Activated naive CD4-positive, alpha-beta T cell treated with anti-CD3 and anti-CD28 coated beads, Interleukin-2, amount 10 ng/mL, durations not matched to agents 7 days and 5 days (primary cell): ENCODE measurements around the gene PAM16.

Experiments used
- CTCF ChIA-PET: fragments of 350-600 bp; sonication (Branson Sonifier 250); formaldehyde crosslinking; loops from one replicate; lab custom pipeline; 2021; ENCODE audit warnings: antibody characterized with exemption; lab: Charles Lee
- DNase-seq: peaks from one replicate; pipeline ENCODE4 v3.0.0-alpha.2; 2020
- H3K27ac Mint-ChIP-seq: one replicate; pipeline ENCODE4 v1.8.0; 2021; ENCODE audit warnings: mild to moderate bottlenecking, moderate library complexity, mixed read lengths
- H3K27me3 Mint-ChIP-seq: one replicate; pipeline ENCODE4 v1.8.0; 2021; ENCODE audit warnings: mild to moderate bottlenecking, mixed read lengths
- H3K36me3 Mint-ChIP-seq: one replicate; pipeline ENCODE4 v1.8.0; 2021; ENCODE audit warnings: mixed read lengths
- H3K4me1 Mint-ChIP-seq: one replicate; pipeline ENCODE4 v1.8.0; 2021; ENCODE audit warnings: mixed read lengths
- H3K4me3 Mint-ChIP-seq: one replicate; pipeline ENCODE4 v1.8.0; 2021; ENCODE audit warnings: mild to moderate bottlenecking, moderate library complexity, mixed read lengths
- H3K9me3 Mint-ChIP-seq: one replicate; pipeline ENCODE4 v1.8.0; 2021; ENCODE audit warnings: mixed read lengths

Gene PAM16

GRCh38 chr16:4358831-4359561, 7.9 kb upstream of the PAM16 start:
- CTCF ChIA-PET = interaction anchor here (0.6 to 2.1 kb wide), 7 partner anchors 14 to 525 kb away, joined by 3 to 6 read pairs (median 3); no protein-coding TSS in a partner anchor
- no peak overlapping the region for H3K4me3 Mint-ChIP-seq
- H3K9me3 Mint-ChIP-seq = no peaks in the 10 kb centered on the region
- no peaks in the 10 kb centered on the region for H3K27me3 Mint-ChIP-seq
- peak overlapping the region; percentile 45 for H3K27ac Mint-ChIP-seq
- DNase-seq = peak; percentile 73
- peaks cover 36% of the 10 kb centered on the region for H3K36me3 Mint-ChIP-seq
- no peaks in the 10 kb centered on the region for H3K4me1 Mint-ChIP-seq

DNA sequence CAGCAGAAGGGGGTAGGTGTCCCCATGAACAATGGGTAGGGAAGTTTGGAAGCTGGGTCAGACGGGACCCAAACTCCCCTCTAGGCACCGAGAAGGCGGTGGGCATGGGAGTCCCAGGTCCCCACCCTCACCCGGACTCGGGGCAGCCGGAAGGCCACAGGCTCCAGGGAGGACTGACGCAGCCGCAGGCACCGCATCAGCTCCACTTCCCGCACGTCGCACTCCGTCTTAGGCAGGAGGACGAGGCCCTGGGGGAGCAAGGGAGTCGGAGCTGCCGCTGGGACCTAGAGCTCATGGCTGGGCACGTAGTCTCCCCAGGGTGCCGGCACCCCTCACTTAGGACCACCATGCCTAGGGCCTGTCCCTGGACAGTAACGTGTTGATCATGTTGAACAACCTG, 7.1 kb upstream of the PAM16 start:
- Mint-ChIP-seq H3K9me3 (no peaks in the 10 kb centered on the region), H3K4me3 (no peak overlapping the region), H3K27ac (no peak overlapping the region), H3K4me1 (no peaks in the 10 kb centered on the region), H3K27me3 (no peaks in the 10 kb centered on the region), H3K36me3 (peaks cover 35% of the 10 kb centered on the region)
- DNase-seq = no peak
- CTCF ChIA-PET = interaction anchor here (0.8 to 2.1 kb wide), 3 partner anchors 17 to 227 kb away, joined by 3 to 6 read pairs (median 3); no protein-coding TSS in a partner anchor

DNA sequence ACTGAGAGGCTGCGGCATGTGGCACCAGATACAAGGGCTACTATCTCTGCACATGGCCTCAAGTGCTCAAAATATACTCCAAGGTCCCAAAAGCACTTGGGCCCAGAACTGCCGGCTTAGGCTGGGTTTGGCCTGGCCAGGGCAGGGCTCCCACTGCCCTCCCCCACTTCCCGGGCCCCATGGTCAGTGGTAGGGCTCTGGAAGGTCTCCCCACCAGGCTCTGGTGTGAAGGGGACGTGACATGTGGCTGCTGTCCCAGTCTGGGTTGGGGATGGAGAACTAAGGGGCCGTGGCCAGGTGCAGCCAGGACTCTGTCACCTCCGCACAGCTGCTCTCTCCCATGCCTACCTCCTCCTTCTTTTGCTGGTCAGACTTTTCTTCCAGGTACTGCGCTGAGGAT, 5.7 kb upstream of the PAM16 start:
- peaks cover 27% of the 10 kb centered on the region for H3K36me3 Mint-ChIP-seq
- no peaks in the 10 kb centered on the region for H3K9me3 Mint-ChIP-seq
- peaks cover 1% of the 10 kb centered on the region for H3K4me1 Mint-ChIP-seq
- CTCF ChIA-PET = no interaction called here
- no peak for DNase-seq
- no peak overlapping the region for H3K4me3 Mint-ChIP-seq
- no peak overlapping the region for H3K27ac Mint-ChIP-seq
- no peaks in the 10 kb centered on the region for H3K27me3 Mint-ChIP-seq

GRCh38 chr16:4354512-4355409, 3.6 kb upstream of the PAM16 start:
- H3K9me3 Mint-ChIP-seq = no peaks in the 10 kb centered on the region
- H3K4me1 Mint-ChIP-seq = peaks cover 14% of the 10 kb centered on the region
- H3K36me3 Mint-ChIP-seq = peaks cover 23% of the 10 kb centered on the region
- DNase-seq = no peak
- no peak overlapping the region for H3K4me3 Mint-ChIP-seq
- CTCF ChIA-PET = no interaction called here
- H3K27ac Mint-ChIP-seq = peak overlapping the region; percentile 58
- H3K27me3 Mint-ChIP-seq = peaks cover 5% of the 10 kb centered on the region

DNA sequence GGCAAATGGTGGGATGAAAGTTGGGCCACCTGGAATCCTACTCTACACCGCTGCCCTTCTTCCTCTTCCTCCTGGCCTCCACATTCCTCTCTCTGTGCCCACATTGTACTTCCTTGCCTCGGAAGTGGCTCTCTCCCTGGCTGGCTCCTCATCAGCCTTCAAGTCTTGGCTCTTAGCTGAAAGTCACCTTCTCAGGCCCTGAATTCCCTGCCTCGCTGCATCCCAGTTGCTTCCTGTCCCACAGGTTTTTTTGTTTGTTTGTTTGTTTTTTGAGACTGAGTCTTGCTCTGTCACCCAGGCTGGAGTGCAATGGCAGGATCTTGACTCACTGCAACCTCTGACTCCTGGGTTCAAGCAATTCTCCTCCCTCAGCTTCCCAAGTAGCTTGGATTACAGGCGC, 2.6 kb upstream of the PAM16 start:
- peaks cover 5% of the 10 kb centered on the region for H3K27me3 Mint-ChIP-seq
- CTCF ChIA-PET = interaction anchor here (0.9 kb wide), 1 partner anchor 22 kb away, joined by 3 read pairs; no protein-coding TSS in a partner anchor
- peaks cover 19% of the 10 kb centered on the region for H3K36me3 Mint-ChIP-seq
- DNase-seq = no peak
- H3K4me1 Mint-ChIP-seq = peaks cover 14% of the 10 kb centered on the region
- H3K9me3 Mint-ChIP-seq = no peaks in the 10 kb centered on the region
- no peak overlapping the region for H3K27ac Mint-ChIP-seq
- H3K4me3 Mint-ChIP-seq = no peak overlapping the region

DNA sequence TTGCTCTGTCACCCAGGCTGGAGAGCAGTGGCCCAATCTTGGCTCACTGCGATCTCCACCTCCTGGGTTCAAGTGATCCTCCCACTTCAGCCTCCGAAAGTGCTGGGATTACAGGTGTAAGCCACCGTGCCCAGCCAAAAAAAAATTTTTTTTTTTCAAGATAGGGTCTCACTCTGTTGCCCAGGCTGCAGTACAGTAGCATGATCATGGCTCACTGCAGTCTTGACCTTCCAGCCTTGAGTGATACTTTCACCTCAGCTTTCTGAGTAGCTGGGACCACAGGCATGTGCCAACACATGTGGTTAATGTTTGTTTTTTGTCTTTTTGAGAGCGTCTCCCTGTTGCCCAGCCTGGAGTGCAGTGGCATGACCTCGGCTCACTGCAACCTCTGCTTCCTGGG, 1.7 kb upstream of the PAM16 start:
- Mint-ChIP-seq H3K27me3 (peaks cover 5% of the 10 kb centered on the region), H3K36me3 (peaks cover 24% of the 10 kb centered on the region)

GRCh38 chr16:4351880-4352279, 759 bp upstream of the PAM16 start:
- no peak for DNase-seq
- Mint-ChIP-seq H3K36me3 (peaks cover 21% of the 10 kb centered on the region), H3K9me3 (no peaks in the 10 kb centered on the region), H3K27me3 (peaks cover 5% of the 10 kb centered on the region), H3K27ac (peak overlapping the region; percentile 92), H3K4me1 (peaks cover 22% of the 10 kb centered on the region), H3K4me3 (peak overlapping the region; percentile 89)
- CTCF ChIA-PET = interaction anchor here (1.2 kb wide), 1 partner anchor 51 kb away, joined by 4 read pairs; no protein-coding TSS in a partner anchor

More for the DNA sequence above, 1.7 kb upstream of the PAM16 start:
- CTCF ChIA-PET = interaction anchor here (0.9 kb wide), 1 partner anchor 21 kb away, joined by 3 read pairs; no protein-coding TSS in a partner anchor
- Mint-ChIP-seq H3K9me3 (no peaks in the 10 kb centered on the region), H3K4me3 (no peak overlapping the region), H3K4me1 (peaks cover 20% of the 10 kb centered on the region), H3K27ac (no peak overlapping the region)
- no peak for DNase-seq

DNA sequence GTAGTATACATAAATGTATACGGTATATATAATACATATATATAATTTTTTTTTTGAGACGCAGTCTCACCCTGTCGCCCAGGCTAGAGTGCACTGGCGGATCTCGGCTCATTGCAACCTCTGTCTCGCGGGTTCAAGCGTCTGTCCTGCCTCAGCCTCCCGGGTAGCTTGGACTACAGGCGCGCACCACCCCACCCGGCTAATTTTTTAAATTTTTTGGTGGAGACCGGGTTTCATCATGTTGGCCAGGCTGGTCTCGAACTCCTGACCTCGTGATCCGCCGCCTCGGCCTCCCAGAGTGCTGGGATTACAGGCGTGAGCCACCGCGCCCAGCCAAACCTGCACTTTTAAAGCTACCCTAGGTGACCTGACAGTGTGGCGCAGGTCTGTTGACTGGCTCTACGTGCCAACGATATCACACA, 745 bp downstream of the PAM16 start:
- DNase-seq = no peak
- peak overlapping the region; percentile 89 for H3K4me3 Mint-ChIP-seq
- H3K27me3 Mint-ChIP-seq = peaks cover 5% of the 10 kb centered on the region
- H3K36me3 Mint-ChIP-seq = peaks cover 19% of the 10 kb centered on the region
- H3K27ac Mint-ChIP-seq = peak overlapping the region; percentile 92
- H3K9me3 Mint-ChIP-seq = no peaks in the 10 kb centered on the region
- CTCF ChIA-PET = interaction anchor here (0.8 to 1.6 kb wide), 3 partner anchors 38 to 96 kb away, joined by 3 to 6 read pairs (median 4); no protein-coding TSS in a partner anchor
- peaks cover 22% of the 10 kb centered on the region for H3K4me1 Mint-ChIP-seq

- no peaks in the 10 kb centered on the region for H3K9me3 Mint-ChIP-seq
- peaks cover 12% of the 10 kb centered on the region for H3K36me3 Mint-ChIP-seq
- CTCF ChIA-PET = interaction anchor here (0.8 to 1.6 kb wide), 3 partner anchors 37 to 95 kb away, joined by 3 to 6 read pairs (median 4); no protein-coding TSS in a partner anchor
- no peak for DNase-seq
- H3K27ac Mint-ChIP-seq = no peak overlapping the region
- peaks cover 22% of the 10 kb centered on the region for H3K4me1 Mint-ChIP-seq
- H3K4me3 Mint-ChIP-seq = no peak overlapping the region
- H3K27me3 Mint-ChIP-seq = peaks cover 5% of the 10 kb centered on the region
Measured at GRCh38 chr16:4349332-4349731, 1.8 kb downstream of the PAM16 start.

- CTCF ChIA-PET = no interaction called here
- peaks cover 5% of the 10 kb centered on the region for H3K36me3 Mint-ChIP-seq
- no peak for DNase-seq
- peak overlapping the region; percentile 79 for H3K27ac Mint-ChIP-seq
- peaks cover 22% of the 10 kb centered on the region for H3K4me1 Mint-ChIP-seq
- H3K4me3 Mint-ChIP-seq = no peak overlapping the region
- no peaks in the 10 kb centered on the region for H3K9me3 Mint-ChIP-seq
- H3K27me3 Mint-ChIP-seq = peaks cover 5% of the 10 kb centered on the region
Measured at GRCh38 chr16:4347765-4348509, 3.2 kb downstream of the PAM16 start.

DNA sequence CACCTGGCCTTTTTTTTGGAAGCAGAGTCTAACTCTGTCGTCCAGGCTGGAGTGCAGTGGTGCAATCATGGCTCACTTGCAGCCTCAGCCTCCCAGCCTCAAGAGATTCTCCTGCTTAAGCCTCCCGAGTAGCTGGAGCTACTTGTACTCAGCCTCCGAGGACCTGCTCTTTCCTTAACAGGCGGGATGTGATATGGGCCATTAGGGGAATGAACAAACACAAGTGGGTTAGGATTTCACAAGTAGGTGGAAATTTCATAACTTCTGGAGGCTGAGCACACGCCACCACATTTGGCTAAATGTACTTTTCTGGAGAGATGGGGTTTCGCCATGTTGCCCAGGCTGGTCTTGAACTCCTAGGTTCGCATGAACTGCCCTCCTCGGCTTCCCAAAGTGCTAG, 4.1 kb downstream of the PAM16 start:
- Mint-ChIP-seq H3K36me3 (peaks cover 5% of the 10 kb centered on the region), H3K27me3 (peaks cover 5% of the 10 kb centered on the region), H3K4me1 (peaks cover 22% of the 10 kb centered on the region), H3K9me3 (no peaks in the 10 kb centered on the region), H3K27ac (no peak overlapping the region), H3K4me3 (no peak overlapping the region)
- DNase-seq = no peak
- CTCF ChIA-PET = interaction anchor here (1.2 kb wide), 1 partner anchor 15 kb away, joined by 3 read pairs; no protein-coding TSS in a partner anchor

DNA sequence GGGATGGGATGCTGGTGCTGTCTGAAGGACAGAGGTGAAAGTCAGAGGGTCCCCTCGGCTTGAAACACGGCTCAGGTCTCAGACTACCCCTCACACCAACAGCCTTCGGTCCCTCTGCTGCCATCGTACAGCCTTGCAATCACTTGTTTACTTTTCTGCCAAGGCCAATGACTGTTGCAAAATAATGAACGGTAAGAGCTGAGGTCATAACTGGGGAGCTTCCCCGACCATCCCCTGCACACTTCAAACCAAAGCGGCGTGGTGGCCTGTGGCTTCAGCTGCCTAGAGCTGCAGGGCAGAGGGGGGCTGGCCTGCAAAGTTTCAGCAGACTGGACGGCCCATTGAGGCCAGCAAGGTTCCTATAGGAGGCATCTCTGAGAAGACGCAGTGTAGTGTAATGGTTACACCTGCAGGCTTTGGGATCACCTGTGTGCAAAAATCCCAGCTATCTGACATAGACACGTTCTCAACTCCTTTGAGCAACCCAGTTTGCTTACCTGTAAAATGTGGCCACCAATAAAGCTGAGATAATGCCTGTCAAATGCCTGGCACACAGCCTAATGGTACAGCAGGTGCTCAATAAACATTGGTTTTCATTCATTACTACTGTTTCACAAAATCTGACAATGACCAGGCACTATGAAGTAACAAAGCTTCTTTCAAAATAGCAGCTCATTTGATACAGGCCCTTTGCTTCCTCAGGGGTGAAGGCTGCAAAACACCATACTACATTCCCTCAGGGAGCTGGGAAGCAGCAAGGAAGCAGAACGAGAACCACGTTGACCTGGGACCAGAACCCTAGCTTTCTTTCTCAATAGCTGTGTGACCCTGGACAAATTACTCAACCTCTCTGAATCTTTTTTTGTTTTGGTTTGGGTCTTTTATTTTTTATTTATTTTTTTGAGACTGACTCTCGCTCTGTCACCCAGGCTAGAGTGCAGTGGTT, 5.0 kb downstream of the PAM16 start:
- Mint-ChIP-seq H3K4me1 (peaks cover 13% of the 10 kb centered on the region), H3K9me3 (no peaks in the 10 kb centered on the region), H3K36me3 (peaks cover 5% of the 10 kb centered on the region), H3K27ac (peak overlapping the region; percentile 11), H3K4me3 (no peak overlapping the region), H3K27me3 (peaks cover 4% of the 10 kb centered on the region)
- CTCF ChIA-PET = interaction anchor here (1.0 to 1.2 kb wide), 2 partner anchors 14 to 57 kb away, joined by 3 read pairs; no protein-coding TSS in a partner anchor
- DNase-seq = no peak
